Measurements from ENCODE around the gene DCTN3.

GRCh38 chr9:34638138-34638445, 17.8 kb upstream of the DCTN3 start:
- TF ChIP-seq MAZ (IDR thresholded peaks at IDR 0.05; ENCODE audit: borderline replicate concordance, low read depth, low read length) (no peak), CTCF (conservative IDR thresholded peaks at IDR 0.05; ENCODE audit: low read depth, low read length) (no peak), POLR2A (IDR thresholded peaks at IDR 0.05; ENCODE audit: low read depth, low read length) (no peak), BHLHE40 (IDR thresholded peaks at IDR 0.05; ENCODE audit: low read depth, low read length) (no peak), MXI1 (IDR thresholded peaks at IDR 0.05; ENCODE audit: borderline replicate concordance, low read depth, low read length) (no peak), USF2 (IDR thresholded peaks at IDR 0.05; ENCODE audit: low read depth, low read length) (no peak)

Data from IMR-90 (cell line).